T-helper 2 cell treated with Interferon-gamma antibody and Interleukin-4, amounts not matched to agents 5 μg/mL and 100 μg/mL, for 36 hours (primary cell): ENCODE results near the gene GLRX3.

Experiments used
- DNase-seq: peaks from one replicate; pipeline ENCODE4 v3.0.0; 2021; ENCODE audit warnings: low spot score
- H3K27ac Mint-ChIP-seq: one replicate; pipeline ENCODE4 v1.8.0; 2021; ENCODE audit warnings: mild to moderate bottlenecking, mixed read lengths
- H3K27me3 Mint-ChIP-seq: one replicate; pipeline ENCODE4 v1.8.0; 2021; ENCODE audit warnings: low read depth, mixed read lengths
- H3K36me3 Mint-ChIP-seq: one replicate; pipeline ENCODE4 v1.8.0; 2021; ENCODE audit warnings: low read depth, mixed read lengths
- H3K4me1 Mint-ChIP-seq: one replicate; pipeline ENCODE4 v1.8.0; 2021; ENCODE audit warnings: low read depth, mixed read lengths
- H3K4me3 Mint-ChIP-seq: one replicate; pipeline ENCODE4 v1.8.0; 2022; ENCODE audit warnings: mild to moderate bottlenecking, moderate library complexity, mixed read lengths
- H3K9me3 Mint-ChIP-seq: one replicate; pipeline ENCODE4 v1.8.0; 2021; ENCODE audit warnings: mixed read lengths

GLRX3 gene

DNA sequence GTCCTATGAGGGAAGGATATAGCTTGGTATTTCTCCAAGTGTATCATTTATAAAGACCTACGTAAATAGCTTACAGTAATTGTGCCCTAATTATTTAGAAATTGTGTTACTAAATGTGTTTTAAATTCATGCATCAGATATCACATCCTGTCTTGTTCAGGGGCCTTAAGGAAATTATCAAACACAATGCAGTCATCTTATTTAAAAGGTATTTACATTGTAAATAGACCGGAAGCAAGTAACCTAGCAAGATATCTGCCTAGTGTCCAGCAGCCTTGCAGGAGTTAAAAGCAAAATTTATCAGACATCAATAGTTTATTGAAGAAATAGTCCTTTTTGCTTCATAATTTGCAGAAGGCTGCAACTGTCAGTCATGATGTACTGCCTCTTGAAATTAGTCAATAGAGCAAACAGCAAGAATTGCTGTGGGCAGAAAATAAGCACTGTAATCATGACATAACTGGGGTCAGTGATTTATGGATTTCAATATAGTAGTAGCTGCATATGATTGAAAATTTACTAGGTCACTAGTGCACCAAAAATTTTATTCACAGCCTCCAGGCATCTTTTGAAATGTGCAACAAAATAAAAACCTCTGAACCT is 23.1 kb downstream of the GLRX3 start:
- no peak for DNase-seq
- peaks cover 40% of the 10 kb centered on the region for H3K36me3 Mint-ChIP-seq
- peaks cover 31% of the 10 kb centered on the region for H3K4me1 Mint-ChIP-seq
- H3K27me3 Mint-ChIP-seq, result no peaks in the 10 kb centered on the region
- H3K27ac Mint-ChIP-seq, result no peak overlapping the region
- no peak overlapping the region for H3K4me3 Mint-ChIP-seq
- H3K9me3 Mint-ChIP-seq, result no peaks in the 10 kb centered on the region

DNA sequence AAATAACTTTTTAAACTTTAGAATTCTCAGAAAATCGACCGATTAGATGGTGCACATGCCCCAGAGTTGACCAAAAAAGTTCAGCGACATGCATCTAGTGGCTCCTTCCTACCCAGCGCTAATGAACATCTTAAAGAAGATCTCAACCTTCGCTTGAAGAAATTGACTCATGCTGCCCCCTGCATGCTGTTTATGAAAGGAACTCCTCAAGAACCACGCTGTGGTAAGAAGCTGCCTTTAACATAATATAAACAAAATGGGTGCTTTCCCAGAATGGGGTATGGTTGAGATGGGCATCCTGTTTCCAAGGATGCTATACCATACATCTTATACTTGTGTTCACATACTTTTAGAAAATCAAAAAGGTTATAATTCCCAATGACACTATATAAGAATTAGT is 24.6 kb downstream of the GLRX3 start:
- Mint-ChIP-seq H3K9me3 (no peaks in the 10 kb centered on the region), H3K4me1 (peaks cover 32% of the 10 kb centered on the region), H3K27ac (no peak overlapping the region), H3K36me3 (peaks cover 36% of the 10 kb centered on the region), H3K4me3 (no peak overlapping the region), H3K27me3 (no peaks in the 10 kb centered on the region)
- no peak for DNase-seq

DNA sequence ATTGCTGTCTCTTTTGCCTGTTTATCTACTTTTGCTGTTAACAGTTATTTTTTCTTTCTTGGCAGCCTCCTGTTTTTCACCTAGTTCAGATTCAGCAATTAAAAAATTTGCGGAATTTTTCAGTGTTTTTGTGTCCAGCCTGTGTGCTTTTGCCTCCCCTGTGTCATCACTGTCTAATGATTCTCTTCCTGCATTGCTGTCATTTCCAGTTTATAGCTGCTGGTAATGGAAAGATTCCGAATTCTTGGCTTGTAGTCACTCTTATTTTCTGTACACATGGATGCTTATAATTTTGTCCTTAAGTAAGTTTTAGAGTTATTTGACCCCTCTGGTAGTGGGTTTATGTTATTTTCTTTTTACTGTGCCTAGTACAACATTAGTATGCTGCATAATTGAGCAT is 25.1 kb downstream of the GLRX3 start:
- Mint-ChIP-seq H3K4me3 (no peak overlapping the region), H3K4me1 (peaks cover 34% of the 10 kb centered on the region), H3K27me3 (no peaks in the 10 kb centered on the region), H3K36me3 (peaks cover 39% of the 10 kb centered on the region), H3K9me3 (no peaks in the 10 kb centered on the region), H3K27ac (no peak overlapping the region)
- DNase-seq, result no peak

DNA sequence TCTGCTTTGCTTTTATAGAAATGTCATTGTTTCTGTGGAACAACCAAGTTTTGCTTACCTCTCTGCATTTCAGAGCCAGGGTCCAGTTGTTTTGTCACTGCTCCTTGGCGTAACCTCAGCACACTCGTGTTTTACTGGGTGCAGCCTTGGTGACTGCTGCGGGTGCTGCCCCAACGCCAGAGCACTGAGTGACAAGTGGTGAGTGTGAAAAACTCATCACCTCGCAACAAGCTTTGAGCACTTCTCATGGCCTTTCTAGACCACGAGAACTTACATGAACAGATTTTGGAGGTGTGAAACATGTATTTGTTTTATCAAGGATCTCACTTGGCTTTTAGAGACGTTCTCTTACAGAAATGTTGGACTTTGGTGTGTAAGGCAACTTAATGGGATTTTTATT is 31.0 kb downstream of the GLRX3 start:
- Mint-ChIP-seq H3K9me3 (no peaks in the 10 kb centered on the region), H3K36me3 (peaks cover 55% of the 10 kb centered on the region), H3K4me3 (no peak overlapping the region), H3K27me3 (no peaks in the 10 kb centered on the region), H3K27ac (no peak overlapping the region), H3K4me1 (peaks cover 42% of the 10 kb centered on the region)
- no peak for DNase-seq

DNA sequence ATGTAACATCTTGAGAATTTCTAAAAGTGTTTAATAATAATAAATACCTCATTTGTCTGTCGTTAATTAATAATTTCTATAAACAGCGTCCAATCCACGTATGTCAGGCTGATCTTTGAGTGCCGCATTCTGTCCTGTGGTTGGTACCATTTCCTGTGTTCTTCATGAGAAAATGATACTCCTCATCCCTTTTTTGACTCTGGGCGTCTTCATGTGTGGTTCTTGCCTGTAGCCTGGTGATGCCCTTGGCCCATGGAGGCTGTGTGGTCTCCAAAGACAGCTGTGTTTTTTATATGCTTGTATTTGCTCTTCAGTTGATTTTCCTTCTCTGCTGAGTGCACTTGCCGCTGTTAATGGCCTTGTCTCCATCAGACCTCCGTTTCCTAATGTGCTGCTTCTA is 31.5 kb downstream of the GLRX3 start:
- Mint-ChIP-seq H3K27ac (no peak overlapping the region), H3K9me3 (no peaks in the 10 kb centered on the region), H3K27me3 (no peaks in the 10 kb centered on the region), H3K4me1 (peaks cover 43% of the 10 kb centered on the region), H3K36me3 (peaks cover 53% of the 10 kb centered on the region), H3K4me3 (no peak overlapping the region)
- no peak for DNase-seq

DNA sequence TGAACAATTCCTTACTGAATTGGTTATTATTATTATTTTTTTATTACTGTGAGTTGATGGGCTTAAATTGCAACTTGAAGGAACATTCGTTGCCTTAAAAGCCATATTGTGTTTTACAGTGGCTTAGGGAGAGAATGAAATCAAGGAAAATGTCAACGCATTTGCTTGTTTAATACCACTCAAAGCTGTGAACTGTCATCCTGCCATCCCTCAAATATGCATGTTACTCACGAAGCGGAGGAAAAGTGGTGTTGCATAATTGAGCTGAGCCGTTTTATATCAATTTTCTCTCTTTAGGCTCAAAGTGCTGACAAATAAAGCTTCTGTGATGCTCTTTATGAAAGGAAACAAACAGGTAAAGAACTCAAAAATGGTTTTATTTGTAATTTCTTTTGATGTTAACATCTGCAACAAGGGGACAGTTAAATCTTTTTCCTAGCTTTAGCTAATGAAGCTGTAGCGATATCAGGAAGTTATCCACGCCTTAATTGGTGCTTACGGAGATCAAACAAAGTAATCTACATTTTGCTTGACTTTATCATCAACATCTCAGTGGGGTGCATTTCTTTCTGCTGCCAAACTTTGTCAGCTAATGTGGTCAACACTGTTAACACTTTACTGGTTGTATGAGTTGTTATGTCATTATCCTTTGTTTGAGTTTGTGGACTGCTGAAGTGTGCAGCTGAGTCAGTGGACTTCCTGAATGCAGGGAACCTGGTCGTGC is 33.1 kb downstream of the GLRX3 start:
- Mint-ChIP-seq H3K9me3 (no peaks in the 10 kb centered on the region), H3K4me3 (peak overlapping the region; percentile 41), H3K27ac (no peak overlapping the region), H3K4me1 (peaks cover 57% of the 10 kb centered on the region), H3K27me3 (no peaks in the 10 kb centered on the region), H3K36me3 (peaks cover 57% of the 10 kb centered on the region)
- no peak for DNase-seq

DNA sequence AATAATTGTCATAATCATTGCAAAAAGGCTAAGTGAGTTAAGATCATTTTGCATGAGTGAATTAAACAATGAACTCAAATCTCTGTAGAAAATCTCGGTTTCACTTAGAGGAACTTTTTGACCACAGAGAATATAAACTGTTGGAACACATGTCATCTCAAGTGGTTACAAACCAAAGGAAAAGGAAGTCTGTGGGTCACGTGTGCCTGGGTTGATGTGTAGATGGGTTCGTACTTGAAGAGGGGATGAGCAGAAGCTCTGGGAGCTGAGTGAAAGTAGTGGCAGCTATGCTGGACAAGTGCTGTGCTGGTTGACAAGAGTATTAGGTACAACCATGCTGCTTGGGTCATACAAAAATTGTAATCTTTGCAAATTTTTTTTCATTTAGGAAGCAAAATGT is 35.0 kb downstream of the GLRX3 start:
- Mint-ChIP-seq H3K27ac (peak overlapping the region; percentile 9), H3K27me3 (no peaks in the 10 kb centered on the region), H3K4me1 (peaks cover 67% of the 10 kb centered on the region), H3K9me3 (no peaks in the 10 kb centered on the region), H3K4me3 (peak overlapping the region; percentile 56), H3K36me3 (peaks cover 63% of the 10 kb centered on the region)
- DNase-seq, result peak; percentile 54

DNA sequence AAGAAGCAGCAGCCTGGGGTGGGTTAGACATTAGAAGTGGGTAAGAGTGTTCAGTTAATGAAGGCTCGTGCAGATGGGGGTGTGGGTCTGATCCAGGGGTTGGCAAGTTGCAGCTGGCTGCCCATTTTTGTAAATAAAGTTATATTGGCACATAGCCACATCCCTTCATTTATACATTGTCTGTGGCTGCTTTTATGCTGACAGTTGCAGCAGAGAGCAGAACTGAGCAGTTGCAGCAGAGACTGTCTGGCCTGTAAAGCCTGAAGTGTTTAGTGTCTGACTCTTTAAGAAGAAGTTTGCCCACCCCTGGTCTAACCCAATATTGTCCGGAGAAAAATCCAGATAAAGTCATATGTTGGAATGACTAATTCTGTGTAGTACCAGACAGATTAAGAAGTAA is 38.1 kb downstream of the GLRX3 start:
- no peaks in the 10 kb centered on the region for H3K9me3 Mint-ChIP-seq
- peak overlapping the region; percentile 4 for H3K4me3 Mint-ChIP-seq
- H3K27ac Mint-ChIP-seq, result no peak overlapping the region
- no peak for DNase-seq
- peaks cover 51% of the 10 kb centered on the region for H3K36me3 Mint-ChIP-seq
- H3K27me3 Mint-ChIP-seq, result no peaks in the 10 kb centered on the region
- peaks cover 50% of the 10 kb centered on the region for H3K4me1 Mint-ChIP-seq

DNA sequence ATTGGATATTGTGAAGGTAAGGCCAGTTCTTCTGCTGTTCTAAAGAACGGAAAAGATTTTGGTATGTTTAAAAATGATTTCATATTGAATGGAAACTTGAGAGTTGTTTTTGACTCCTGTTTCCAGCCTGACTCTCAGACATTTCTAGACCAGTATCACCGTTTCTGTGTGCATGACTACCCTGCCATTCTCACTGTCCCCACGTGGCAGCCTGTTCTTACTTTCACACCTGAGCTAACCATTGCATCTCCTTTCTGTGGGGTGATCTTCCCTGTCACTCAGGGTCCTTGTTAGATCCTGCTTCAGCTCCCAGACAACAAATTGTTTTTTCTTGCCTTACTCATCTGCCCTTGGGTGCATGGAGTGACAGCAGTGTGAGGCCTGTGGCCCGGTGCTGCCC is 38.9 kb downstream of the GLRX3 start:
- Mint-ChIP-seq H3K36me3 (peaks cover 46% of the 10 kb centered on the region), H3K4me3 (no peak overlapping the region), H3K27ac (no peak overlapping the region), H3K27me3 (no peaks in the 10 kb centered on the region), H3K9me3 (no peaks in the 10 kb centered on the region), H3K4me1 (peaks cover 47% of the 10 kb centered on the region)
- DNase-seq, result peak; percentile 40

DNA sequence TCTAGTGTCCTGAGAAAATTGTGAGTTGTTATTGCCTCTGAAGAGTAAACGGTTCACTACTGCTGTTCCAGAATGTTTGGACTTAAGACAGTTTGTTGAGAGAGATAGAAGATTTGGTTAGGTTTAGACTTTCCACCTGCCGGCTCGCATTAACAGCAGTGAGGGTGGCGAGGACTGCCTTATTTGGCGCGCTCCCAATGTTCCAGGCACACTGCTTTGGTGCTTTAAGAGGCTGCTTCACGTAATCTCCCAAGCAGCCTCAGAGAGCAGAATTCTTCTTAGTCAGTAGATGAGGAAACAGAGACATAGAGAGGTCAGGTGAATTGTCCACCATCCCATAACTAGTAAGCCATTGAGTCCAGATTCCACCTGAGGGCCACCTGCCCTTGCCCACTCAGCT is 41.1 kb downstream of the GLRX3 start:
- no peak for DNase-seq
- no peaks in the 10 kb centered on the region for H3K9me3 Mint-ChIP-seq
- H3K27ac Mint-ChIP-seq, result no peak overlapping the region
- peaks cover 42% of the 10 kb centered on the region for H3K4me1 Mint-ChIP-seq
- H3K27me3 Mint-ChIP-seq, result no peaks in the 10 kb centered on the region
- H3K36me3 Mint-ChIP-seq, result peaks cover 48% of the 10 kb centered on the region
- H3K4me3 Mint-ChIP-seq, result no peak overlapping the region

DNA sequence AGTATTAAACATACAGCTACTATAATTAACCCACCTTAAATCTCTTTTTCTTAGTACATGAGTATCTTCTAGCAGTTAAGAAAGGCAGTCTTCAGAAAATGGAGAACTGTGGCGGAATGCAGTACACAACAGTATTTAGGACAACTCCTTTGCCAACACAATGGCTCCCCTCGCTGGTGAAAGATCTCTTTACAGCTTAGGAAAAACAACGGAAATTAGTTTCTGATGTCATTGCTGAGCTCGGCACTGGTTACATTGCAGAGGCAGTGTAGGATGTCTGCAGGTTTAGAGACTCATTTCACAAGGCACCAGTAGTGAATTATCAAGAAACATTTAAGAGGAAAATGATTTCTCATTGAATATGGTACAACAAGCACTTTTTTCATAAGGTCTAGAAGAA is 43.4 kb downstream of the GLRX3 start:
- H3K4me1 Mint-ChIP-seq, result peaks cover 24% of the 10 kb centered on the region
- H3K4me3 Mint-ChIP-seq, result no peak overlapping the region
- H3K27ac Mint-ChIP-seq, result peak overlapping the region; percentile 67
- no peaks in the 10 kb centered on the region for H3K9me3 Mint-ChIP-seq
- peaks cover 43% of the 10 kb centered on the region for H3K36me3 Mint-ChIP-seq
- no peaks in the 10 kb centered on the region for H3K27me3 Mint-ChIP-seq
- peak; percentile 47 for DNase-seq

DNA sequence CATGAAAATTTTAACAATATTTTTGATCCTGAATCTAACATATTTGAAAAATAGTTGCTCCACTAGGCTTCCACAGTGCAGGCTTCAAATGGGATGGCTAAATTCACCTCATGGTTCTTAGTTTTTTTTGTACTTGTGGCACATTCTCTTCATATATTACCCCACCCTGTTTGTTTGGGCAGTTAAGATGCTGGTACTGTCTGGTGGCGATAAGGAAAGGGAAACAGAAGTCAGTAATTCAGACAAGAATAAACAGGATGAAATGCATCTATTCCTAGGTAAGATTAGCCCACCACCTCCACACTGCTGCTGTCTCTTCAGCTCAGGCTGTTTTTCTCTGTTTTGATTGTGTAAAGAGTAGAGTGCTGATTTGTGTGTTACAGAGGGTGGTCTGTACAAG is 44.2 kb downstream of the GLRX3 start:
- H3K4me3 Mint-ChIP-seq, result no peak overlapping the region
- peak overlapping the region; percentile 26 for H3K27ac Mint-ChIP-seq
- peaks cover 16% of the 10 kb centered on the region for H3K4me1 Mint-ChIP-seq
- H3K9me3 Mint-ChIP-seq, result no peaks in the 10 kb centered on the region
- H3K27me3 Mint-ChIP-seq, result no peaks in the 10 kb centered on the region
- no peak for DNase-seq
- peaks cover 37% of the 10 kb centered on the region for H3K36me3 Mint-ChIP-seq

DNA sequence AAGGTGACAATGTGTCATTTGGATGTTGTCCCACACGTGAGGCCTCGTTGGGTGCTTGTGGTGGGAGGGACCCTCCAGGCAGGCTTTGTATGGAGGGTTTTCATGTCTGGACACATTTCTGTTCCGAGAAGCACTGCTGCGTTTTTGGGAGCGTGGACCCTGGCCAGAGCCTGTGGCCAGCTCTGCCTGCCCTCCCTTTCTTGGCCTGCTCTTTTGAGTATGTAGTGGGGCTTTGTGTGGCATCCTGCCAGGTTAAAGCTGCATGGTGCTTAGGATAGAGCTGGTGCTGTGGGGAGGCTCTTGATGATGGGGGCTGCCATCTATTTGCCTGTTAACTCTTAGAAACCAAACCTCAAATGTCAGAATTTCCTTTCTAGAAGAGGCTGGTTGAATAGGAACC is 45.7 kb downstream of the GLRX3 start:
- Mint-ChIP-seq H3K4me1 (peaks cover 12% of the 10 kb centered on the region), H3K27me3 (no peaks in the 10 kb centered on the region), H3K36me3 (peaks cover 36% of the 10 kb centered on the region), H3K27ac (no peak overlapping the region), H3K9me3 (no peaks in the 10 kb centered on the region), H3K4me3 (no peak overlapping the region)
- no peak for DNase-seq

DNA sequence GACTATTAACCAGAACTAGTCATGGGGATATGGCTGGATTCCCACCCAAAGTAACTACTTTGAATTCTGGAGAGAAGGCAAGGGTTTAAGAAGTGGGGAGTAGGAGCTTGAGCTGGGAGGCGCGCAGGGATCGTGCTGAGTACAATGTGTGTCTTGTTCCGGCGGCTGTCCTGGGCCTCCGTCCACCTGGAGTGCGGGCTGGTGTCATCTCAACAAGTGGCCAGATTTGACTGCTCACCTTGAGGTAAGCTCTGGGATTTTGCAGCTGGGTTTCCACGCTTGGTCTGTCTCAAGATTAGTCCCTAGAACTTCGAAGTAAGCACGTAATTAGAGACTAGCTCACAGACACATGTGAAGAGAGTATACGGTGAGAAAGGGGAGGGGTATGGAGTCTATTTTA is 49.4 kb downstream of the GLRX3 start:
- H3K27ac Mint-ChIP-seq, result no peak overlapping the region
- DNase-seq, result no peak
- H3K27me3 Mint-ChIP-seq, result no peaks in the 10 kb centered on the region
- H3K4me1 Mint-ChIP-seq, result peaks cover 4% of the 10 kb centered on the region
- H3K9me3 Mint-ChIP-seq, result no peaks in the 10 kb centered on the region
- no peak overlapping the region for H3K4me3 Mint-ChIP-seq
- H3K36me3 Mint-ChIP-seq, result peaks cover 25% of the 10 kb centered on the region
